Stomach (tissue), 9 donors: ENCODE measurements around the gene ANKS1B. TPM values are rescaled to one million over a fixed set of nuclear protein-coding genes. Genes with fewer than 3 reads are reported as not detected.

ENCODE experiments used
- DNase-seq, 2 donors: peaks; one replicate each; pipeline versions ENCODE4 v3.0.0 to v3.0.0-alpha.2; 2013 to 2019
- H3K27ac ChIP-seq, 5 donors: fragments of 200-600 bp in 4 of 5; sonication (generic) in 4 of 5; one replicate each; pipeline ENCODE4 v1.5.1; 2013 to 2019; ENCODE audit warnings: mild to moderate bottlenecking in 1 of 5, moderate library complexity in 1 of 5
- H3K27me3 ChIP-seq, 3 donors: fragments of 200-600 bp; sonication (generic); one replicate each; pipeline ENCODE4 v1.5.1; 2017 to 2019; ENCODE audit warnings: mixed run types in 1 of 3
- H3K36me3 ChIP-seq, 4 donors: fragments of 200-600 bp; sonication (generic); 1 replicate in 3 of 4; 2 replicates in 1 of 4; pipeline ENCODE4 v1.5.1; 2016 to 2019
- H3K4me1 ChIP-seq, 4 donors: fragments of 200-600 bp; sonication (generic); one replicate each; pipeline ENCODE4 v1.5.1; 2016 to 2019
- H3K4me3 ChIP-seq, 4 donors: fragments of 200-600 bp; sonication (generic) in 3 of 4; one replicate each; pipeline ENCODE4 v1.5.1; 2016 to 2019; ENCODE audit warnings: mild to moderate bottlenecking in 1 of 4
- H3K9me3 ChIP-seq, 4 donors: fragments of 200-600 bp; sonication (generic); one replicate each; pipeline ENCODE4 v1.5.1; 2016 to 2019
- CTCF ChIP-seq, 7 experiments: fragments of 450-650 bp in 4 of 7; fragments of 200-600 bp in 3 of 7; sonication (generic) in 3 of 7; IDR thresholded peaks; one replicate each; pipeline ENCODE4 v1.5.1; 2016 to 2019; ENCODE audit warnings: antibody characterized with exemption in 7 of 7, control low read depth in 2 of 7, mild to moderate bottlenecking in 1 of 7
- EP300 ChIP-seq: sonication (generic); formaldehyde crosslinking; IDR thresholded peaks from one replicate; pipeline ENCODE4 v1.6.1; 2017; ENCODE audit warnings: antibody characterized with exemption
- POLR2A ChIP-seq, 4 donors: fragments of 450-650 bp; IDR thresholded peaks; one replicate each; pipeline ENCODE4 v1.6.1; 2016; ENCODE audit warnings: antibody characterized with exemption in 4 of 4, control low read depth in 2 of 4, mild to moderate bottlenecking in 1 of 4, moderate library complexity in 1 of 4
- POLR2AphosphoS5 ChIP-seq, 3 donors: sonication (generic); formaldehyde crosslinking; IDR thresholded peaks; one replicate each; pipeline ENCODE4 v1.6.1; 2016; ENCODE audit warnings: antibody characterized with exemption in 3 of 3
- WGBS, 5 donors: extraction: QIAGEN DNeasy Blood & Tissue Kit in 3 of 5; methylation state at CpG; one replicate each; pipeline versions ENCODE4 v1.1.5 to v1.1.7; 2013 to 2018; 5-methylcytosine and 5-hydroxymethylcytosine counted together
- intact Hi-C: fragments of 100-400 bp; cut with DNase I; formaldehyde crosslinking; loops from one replicate; pipeline ENCODE4 v1.15.1; 2023; ENCODE audit warnings: low total_unique reads
- polyA plus RNA-seq, 3 donors: library from polyadenylated mRNA; stranded (reverse); fragments of 200-250 nt; gene quantifications; one replicate each; pipeline ENCODE4 v1.2.3, GENCODE V29; 2013
- total RNA-seq, 5 donors: library from RNA; depleted of rRNA; stranded (reverse); fragments of >200 nt; gene quantifications; one replicate each; pipeline versions ENCODE4 v1.1.0 to v1.2.3, GENCODE V29; 2014 to 2016
- donor health status: healthy with polysubstance abuse.
- donor health status: Bipolar disorder and iron deficiency.
- donor health status: healthy.

The ANKS1B gene
- total and polyA plus RNA-seq, 8 donors, result 0.73 to 26.8 (median 2.2) TPM; not detected in 2

GRCh38 chr12:99875081-99875480 lies 109.7 kb downstream of the ANKS1B start:
- Histone ChIP-seq H3K36me3 (no peaks in the 10 kb centered on the region), H3K27ac (no peak overlapping the region), H3K9me3 (no peaks in the 10 kb centered on the region), H3K4me3 (no peak overlapping the region), H3K27me3 (no peaks in the 10 kb centered on the region), H3K4me1 (no peaks in the 10 kb centered on the region)
- TF ChIP-seq POLR2AphosphoS5 (IDR thresholded peaks at IDR 0.05) (no peak), CTCF (IDR thresholded peaks at IDR 0.05) (no peak), POLR2A (IDR thresholded peaks at IDR 0.05) (no peak), EP300 (no peak)
- no peak for DNase-seq
- intact Hi-C loops, result no loop called here

GRCh38 chr12:99870085-99870484 lies 114.7 kb downstream of the ANKS1B start:
- Histone ChIP-seq H3K27ac (no peak overlapping the region), H3K27me3 (no peaks in the 10 kb centered on the region), H3K4me3 (no peak overlapping the region), H3K9me3 (no peaks in the 10 kb centered on the region), H3K4me1 (peaks cover 0 to 11% (median 0%) of the 10 kb centered on the region in 4 donors), H3K36me3 (no peaks in the 10 kb centered on the region)
- no peak for DNase-seq
- no peak for TF ChIP-seq EP300
- TF ChIP-seq CTCF (IDR thresholded peaks at IDR 0.05), result no peak
- WGBS, 5 donors, result 93 to 96% (median 95%) methylated on average over 5 of the region's 5 CpGs
- intact Hi-C loops, result no loop called here

- intact Hi-C loops, result no loop called here
- Histone ChIP-seq H3K4me3 (no peak overlapping the region), H3K9me3 (no peaks in the 10 kb centered on the region), H3K36me3 (no peaks in the 10 kb centered on the region), H3K4me1 (peaks cover 0 to 16% (median 0%) of the 10 kb centered on the region in 4 donors), H3K27me3 (no peaks in the 10 kb centered on the region), H3K27ac (no peak overlapping the region)
- DNase-seq, result no peak
- 77 to 85% (median 82%) methylated on average over 4 of the region's 4 CpGs for WGBS, 5 donors
- TF ChIP-seq CTCF (IDR thresholded peaks at IDR 0.05), result no peak
- TF ChIP-seq POLR2A (IDR thresholded peaks at IDR 0.05), result no peak
- no peak for TF ChIP-seq POLR2AphosphoS5 (IDR thresholded peaks at IDR 0.05)
- TF ChIP-seq EP300, result no peak
Observed at GRCh38 chr12:99861731-99862130, 123.0 kb downstream of the ANKS1B start.

- Histone ChIP-seq H3K36me3 (no peaks in the 10 kb centered on the region), H3K4me1 (no peaks in the 10 kb centered on the region), H3K9me3 (no peaks in the 10 kb centered on the region), H3K4me3 (no peak overlapping the region), H3K27ac (no peak overlapping the region), H3K27me3 (no peaks in the 10 kb centered on the region)
- DNase-seq, result no peak
- TF ChIP-seq POLR2AphosphoS5 (IDR thresholded peaks at IDR 0.05) (no peak), CTCF (IDR thresholded peaks at IDR 0.05) (no peak), EP300 (no peak), POLR2A (IDR thresholded peaks at IDR 0.05) (no peak)
- intact Hi-C loops, result no loop called here
- 73 to 90% (median 88%) methylated on average over 1 of the region's 1 CpG for WGBS, 5 donors
Observed at GRCh38 chr12:99859126-99859525, 125.6 kb downstream of the ANKS1B start.
